Measurements from ENCODE around the gene MYO1E.

GRCh38 chr15:59236394-59236793, 136.3 kb downstream of the MYO1E start:
- TF ChIP-seq EZH2 (IDR thresholded peaks at IDR 0.05), result no peak
- TF ChIP-seq POLR2AphosphoS5 (IDR thresholded peaks at IDR 0.05; ENCODE audit: borderline replicate concordance, low read depth, low read length), result no peak
- TF ChIP-seq FOXP2 (optimal IDR thresholded peaks at IDR 0.05; ENCODE audit: control extremely low read depth, extremely low read length, insufficient read depth), result no peak
